Caco-2 (cell line): ENCODE data around the gene DSCAML1. TPM values are rescaled to one million over a fixed set of nuclear protein-coding genes. Genes with fewer than 3 reads are reported as not detected.

Source experiments
- BruUV-seq: library from RNA; stranded (reverse); fragments of 400-500 nt; replicated peaks from 2 replicates; lab custom pipeline; 2021; lab: Mats Ljungman, UMichigan
- CTCF ChIA-PET: fragments of 300-600 bp; sonication (Branson Sonifier 250); formaldehyde crosslinking; loops from one replicate; lab custom pipeline; 2022; ENCODE audit warnings: antibody characterized with exemption; lab: Charles Lee
- POLR2A ChIA-PET: fragments of 300-600 bp; sonication (Branson Sonifier 250); formaldehyde crosslinking; loops from one replicate; lab custom pipeline; 2022; ENCODE audit warnings: antibody characterized with exemption; lab: Charles Lee
- DNase-seq, 2 experiments: peaks; one replicate each; pipeline versions ENCODE4 v3.0.0 to v3.0.0-alpha.2; 2020 to 2022
- H3K27me3 ChIP-seq: replicated peaks from 2 replicates; pipeline ENCODE4 v1.6.0; 2011; ENCODE audit warnings: low read length; ENCODE audit not compliant: control insufficient read depth, insufficient read depth
- H3K36me3 ChIP-seq: 2 replicates; pipeline ENCODE4 v1.5.1; 2011; ENCODE audit warnings: low read length; ENCODE audit not compliant: control insufficient read depth, insufficient read depth
- H3K4me1 ChIP-seq: fragments of 250-450 bp; sonication (Bioruptor Pico); 2 replicates; pipeline ENCODE4 v1.5.1; 2020; ENCODE audit warnings: mild to moderate bottlenecking
- H3K4me3 ChIP-seq: 2 replicates; pipeline ENCODE4 v1.5.1; 2011; ENCODE audit warnings: low read depth, mild to moderate bottlenecking, control low read depth, low read length
- H3K9me3 ChIP-seq: fragments of 250-450 bp; sonication (Bioruptor Pico); 2 replicates; pipeline ENCODE4 v1.5.1; 2020; ENCODE audit warnings: mild to moderate bottlenecking, moderate library complexity
- H3K27ac Mint-ChIP-seq: one replicate; pipeline ENCODE4 v1.8.0; 2022; ENCODE audit warnings: mixed read lengths; ENCODE audit not compliant: unreplicated experiment
- H3K27me3 Mint-ChIP-seq: one replicate; pipeline ENCODE4 v1.8.0; 2022; ENCODE audit warnings: mixed read lengths; ENCODE audit not compliant: insufficient read depth, unreplicated experiment
- H3K36me3 Mint-ChIP-seq: one replicate; pipeline ENCODE4 v1.8.0; 2022; ENCODE audit warnings: mild to moderate bottlenecking, mixed read lengths; ENCODE audit not compliant: insufficient read depth, unreplicated experiment
- H3K4me1 Mint-ChIP-seq: one replicate; pipeline ENCODE4 v1.8.0; 2022; ENCODE audit warnings: low read depth, mixed read lengths; ENCODE audit not compliant: unreplicated experiment
- H3K4me3 Mint-ChIP-seq: one replicate; pipeline ENCODE4 v1.8.0; 2022; ENCODE audit warnings: mild to moderate bottlenecking, moderate library complexity, mixed read lengths; ENCODE audit not compliant: unreplicated experiment
- H3K9me3 Mint-ChIP-seq: one replicate; pipeline ENCODE4 v1.8.0; 2022; ENCODE audit warnings: mixed read lengths; ENCODE audit not compliant: unreplicated experiment
- intact Hi-C: fragments of 100-400 bp; cut with micrococcal nuclease; formaldehyde crosslinking; loops from one replicate; pipeline ENCODE4 v1.10.0; 2022; ENCODE audit not compliant: unreplicated experiment
- total RNA-seq: library from RNA; stranded (reverse); gene quantifications from 2 replicates; pipeline ENCODE4 v1.2.3, GENCODE V29; 2022
- TF ChIP-seq, protein P1 (sequence below), 2 experiments: fragments of 200-600 bp in 1 of 2; IDR thresholded peaks; 1 replicate in 1 of 2; 2 replicates in 1 of 2; pipeline versions ENCODE4 v1.5.1 to v1.8.0; 2011 to 2022; ENCODE audit warnings: antibody characterized with exemption in 1 of 2, control low read depth in 1 of 2, inconsistent platforms in 1 of 2, low read depth in 1 of 2, low read length in 1 of 2, mild to moderate bottlenecking in 1 of 2, moderate library complexity in 1 of 2; ENCODE audit not compliant: insufficient read depth in 1 of 2, severe bottlenecking in 1 of 2, unreplicated experiment in 1 of 2

The DSCAML1 gene
- total RNA-seq, 1 experiment from 2014 or later: not detected

GRCh38 chr11:117839936-117840813, 43.2 kb upstream of the DSCAML1 start:
- Histone ChIP-seq H3K4me3 (no peak overlapping the region), H3K9me3 (no peaks in the 10 kb centered on the region)

DNA sequence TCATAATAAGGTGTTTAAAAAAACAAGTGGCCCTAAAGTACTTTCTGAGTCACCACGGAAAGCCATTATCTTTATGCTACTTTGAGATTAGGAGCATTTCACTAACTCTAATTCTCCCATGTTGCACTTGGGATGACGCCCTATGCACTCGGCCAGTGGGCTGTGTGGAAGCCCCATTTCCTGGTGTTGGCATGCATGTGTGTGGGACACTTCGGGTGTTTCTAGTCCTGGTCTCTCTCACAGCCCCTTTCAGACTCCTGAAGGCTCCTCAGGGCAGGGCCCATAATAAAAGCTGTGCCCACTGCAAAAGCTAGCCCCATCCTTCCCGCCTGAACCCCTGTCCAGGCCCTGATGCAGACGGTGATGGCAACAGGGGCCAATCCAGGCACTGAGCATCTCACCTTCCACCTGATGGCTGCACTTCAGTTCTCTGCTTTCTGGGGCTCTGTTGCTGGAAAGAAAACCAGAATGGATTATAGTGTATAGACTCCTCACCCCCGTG, 42.4 kb upstream of the DSCAML1 start:
- no peaks in the 10 kb centered on the region for H3K36me3 ChIP-seq
- H3K4me3 ChIP-seq: no peak overlapping the region
- intact Hi-C loops: no loop called here
- Mint-ChIP-seq H3K36me3 (no peaks in the 10 kb centered on the region), H3K9me3 (no peaks in the 10 kb centered on the region), H3K4me1 (peaks cover 11% of the 10 kb centered on the region), H3K4me3 (no peak overlapping the region), H3K27ac (no peak overlapping the region), H3K27me3 (peaks cover 4% of the 10 kb centered on the region)
- H3K9me3 ChIP-seq: no peaks in the 10 kb centered on the region
- POLR2A ChIA-PET: no interaction called here
- BruUV-seq: no TSS peak
- no peaks in the 10 kb centered on the region for H3K27me3 ChIP-seq
- CTCF ChIA-PET: interaction anchor here (7.8 kb wide), 1 partner anchor 107 kb away, joined by 165 read pairs; no protein-coding TSS in a partner anchor
- peak in 1 of 2 experiments; percentile 25 for DNase-seq
- TF ChIP-seq, protein P1, sequence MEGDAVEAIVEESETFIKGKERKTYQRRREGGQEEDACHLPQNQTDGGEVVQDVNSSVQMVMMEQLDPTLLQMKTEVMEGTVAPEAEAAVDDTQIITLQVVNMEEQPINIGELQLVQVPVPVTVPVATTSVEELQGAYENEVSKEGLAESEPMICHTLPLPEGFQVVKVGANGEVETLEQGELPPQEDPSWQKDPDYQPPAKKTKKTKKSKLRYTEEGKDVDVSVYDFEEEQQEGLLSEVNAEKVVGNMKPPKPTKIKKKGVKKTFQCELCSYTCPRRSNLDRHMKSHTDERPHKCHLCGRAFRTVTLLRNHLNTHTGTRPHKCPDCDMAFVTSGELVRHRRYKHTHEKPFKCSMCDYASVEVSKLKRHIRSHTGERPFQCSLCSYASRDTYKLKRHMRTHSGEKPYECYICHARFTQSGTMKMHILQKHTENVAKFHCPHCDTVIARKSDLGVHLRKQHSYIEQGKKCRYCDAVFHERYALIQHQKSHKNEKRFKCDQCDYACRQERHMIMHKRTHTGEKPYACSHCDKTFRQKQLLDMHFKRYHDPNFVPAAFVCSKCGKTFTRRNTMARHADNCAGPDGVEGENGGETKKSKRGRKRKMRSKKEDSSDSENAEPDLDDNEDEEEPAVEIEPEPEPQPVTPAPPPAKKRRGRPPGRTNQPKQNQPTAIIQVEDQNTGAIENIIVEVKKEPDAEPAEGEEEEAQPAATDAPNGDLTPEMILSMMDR (IDR thresholded peaks at IDR 0.05; ENCODE audit: insufficient read depth in 1 of 2, low read depth in 1 of 2, low read length in 1 of 2, severe bottlenecking in 1 of 2, unreplicated experiment in 1 of 2): no peak
- no peaks in the 10 kb centered on the region for H3K4me1 ChIP-seq

More at GRCh38 chr11:117839936-117840813, 43.2 kb upstream of the DSCAML1 start:
- no TSS peak for BruUV-seq
- Mint-ChIP-seq H3K27ac (no peak overlapping the region), H3K4me3 (no peak overlapping the region), H3K9me3 (no peaks in the 10 kb centered on the region), H3K27me3 (peaks cover 4% of the 10 kb centered on the region), H3K36me3 (no peaks in the 10 kb centered on the region), H3K4me1 (peaks cover 10% of the 10 kb centered on the region)
- POLR2A ChIA-PET: no interaction called here
- H3K36me3 ChIP-seq: no peaks in the 10 kb centered on the region
- intact Hi-C loops: no loop called here
- CTCF ChIA-PET: interaction anchor here (7.8 kb wide), 1 partner anchor 106 kb away, joined by 165 read pairs; no protein-coding TSS in a partner anchor
- H3K4me1 ChIP-seq: no peaks in the 10 kb centered on the region
- TF ChIP-seq, protein P1 (IDR thresholded peaks at IDR 0.05; ENCODE audit: insufficient read depth in 1 of 2, low read depth in 1 of 2, low read length in 1 of 2, severe bottlenecking in 1 of 2, unreplicated experiment in 1 of 2): no peak
- H3K27me3 ChIP-seq: no peaks in the 10 kb centered on the region
- peak in 1 of 2 experiments; percentile 41 for DNase-seq

GRCh38 chr11:117838901-117839300, 41.9 kb upstream of the DSCAML1 start:
- peaks cover 17% of the 10 kb centered on the region for H3K4me1 Mint-ChIP-seq
- Histone ChIP-seq H3K27me3 (no peaks in the 10 kb centered on the region), H3K4me1 (peaks cover 3% of the 10 kb centered on the region; the same call in 1 of the 2 replicates), H3K4me3 (no peak overlapping the region), H3K36me3 (no peaks in the 10 kb centered on the region), H3K9me3 (no peaks in the 10 kb centered on the region)
- BruUV-seq: no TSS peak
- TF ChIP-seq, protein P1 (IDR thresholded peaks at IDR 0.05; ENCODE audit: insufficient read depth in 1 of 2, low read depth in 1 of 2, low read length in 1 of 2, severe bottlenecking in 1 of 2, unreplicated experiment in 1 of 2): no peak
- H3K27me3 Mint-ChIP-seq: peaks cover 4% of the 10 kb centered on the region
- intact Hi-C loops: no loop called here
- no peaks in the 10 kb centered on the region for H3K9me3 Mint-ChIP-seq
- ChIA-PET POLR2A (no interaction called here), CTCF (interaction anchor here (1.0 kb wide), 1 partner anchor 108 kb away, joined by 4 read pairs; no protein-coding TSS in a partner anchor)
- no peaks in the 10 kb centered on the region for H3K36me3 Mint-ChIP-seq
- H3K27ac Mint-ChIP-seq: no peak overlapping the region
- no peak overlapping the region for H3K4me3 Mint-ChIP-seq
- DNase-seq: peak in 1 of 2 experiments; percentile 19
